ENCODE data around the gene P2RX7.
"Not testable (repeated sequence)": the region's sequence is repeated elsewhere in the genome, so short reads cannot be mapped to it uniquely, and the experiment has no call there.

P2RX7 gene

GRCh38 chr12:121218588-121219352 is 86.1 kb downstream of the P2RX7 start:
- no peaks in the 10 kb centered on the region for H3K4me1 ChIP-seq (ENCODE audit: control insufficient read depth, insufficient read depth, low read length)
- no peak for DNase-seq (ENCODE audit: low read depth, low spot score)
- no CpG with 5 or more reads among the region's 18 CpGs for WGBS (ENCODE audit: insufficient coverage, insufficient read length)
- no peak overlapping the region for H3K4me3 ChIP-seq (ENCODE audit: low read length)
- H3K27me3 ChIP-seq (ENCODE audit: control insufficient read depth, insufficient read depth, low read length) = no peaks in the 10 kb centered on the region
- no peak overlapping the region for H3K27ac ChIP-seq (ENCODE audit: low read length)
- no peaks in the 10 kb centered on the region for H3K36me3 ChIP-seq (ENCODE audit: control insufficient read depth, insufficient read depth, low read length)
- H3K9me3 ChIP-seq (ENCODE audit: control insufficient read depth, insufficient read depth, low read length) = no peaks in the 10 kb centered on the region

DNA sequence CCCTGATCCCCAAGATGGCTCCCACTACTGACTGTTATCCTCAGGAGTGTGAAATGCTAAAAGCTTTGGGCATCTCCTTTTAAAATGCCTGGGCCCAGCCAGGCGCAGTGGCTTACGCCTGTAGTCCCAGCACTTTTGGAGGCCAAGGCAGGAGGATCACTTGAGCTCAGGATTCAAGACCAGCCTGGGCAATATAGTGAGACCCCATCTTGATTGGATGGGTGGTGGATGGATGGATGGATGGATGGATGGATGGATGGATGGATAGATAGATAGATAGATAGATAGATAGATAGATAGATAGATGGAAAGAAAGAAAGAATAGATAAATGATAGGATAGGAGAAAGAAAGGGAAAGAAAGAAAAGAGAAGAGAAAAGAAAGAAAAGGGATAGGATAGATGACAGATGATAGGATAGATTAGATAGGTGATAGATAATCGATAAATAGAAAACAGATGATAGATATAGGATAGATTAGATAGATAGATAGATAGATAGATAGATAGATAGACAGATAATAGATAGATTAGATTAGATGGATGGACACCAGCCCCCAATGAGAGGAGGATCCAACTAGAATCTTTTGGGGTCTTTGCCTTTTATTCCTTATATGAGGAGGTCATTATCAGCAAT is 86.8 kb downstream of the P2RX7 start:
- no peak for DNase-seq (ENCODE audit: low read depth, low spot score)
- Histone ChIP-seq H3K4me3 (ENCODE audit: low read length) (no peak overlapping the region), H3K27me3 (ENCODE audit: control insufficient read depth, insufficient read depth, low read length) (no peaks in the 10 kb centered on the region), H3K4me1 (ENCODE audit: control insufficient read depth, insufficient read depth, low read length) (no peaks in the 10 kb centered on the region), H3K9me3 (ENCODE audit: control insufficient read depth, insufficient read depth, low read length) (no peaks in the 10 kb centered on the region), H3K36me3 (ENCODE audit: control insufficient read depth, insufficient read depth, low read length) (no peaks in the 10 kb centered on the region), H3K27ac (ENCODE audit: low read length) (no peak overlapping the region)
- WGBS (ENCODE audit: insufficient coverage, insufficient read length) = 100% methylated on average over 1 of the region's 3 CpGs

- Histone ChIP-seq H3K4me3 (ENCODE audit: low read length) (no peak overlapping the region), H3K27me3 (ENCODE audit: control insufficient read depth, insufficient read depth, low read length) (no peaks in the 10 kb centered on the region), H3K4me1 (ENCODE audit: control insufficient read depth, insufficient read depth, low read length) (no peaks in the 10 kb centered on the region), H3K9me3 (ENCODE audit: control insufficient read depth, insufficient read depth, low read length) (no peaks in the 10 kb centered on the region), H3K36me3 (ENCODE audit: control insufficient read depth, insufficient read depth, low read length) (no peaks in the 10 kb centered on the region), H3K27ac (ENCODE audit: low read length) (no peak overlapping the region)
- no peak for DNase-seq (ENCODE audit: low read depth, low spot score)
- WGBS (ENCODE audit: insufficient coverage, insufficient read length) = no CpG with 5 or more reads among the region's 10 CpGs
Observed at GRCh38 chr12:121222847-121223246, 90.2 kb downstream of the P2RX7 start.

GRCh38 chr12:121223292-121224285 is 90.9 kb downstream of the P2RX7 start:
- H3K27ac ChIP-seq (ENCODE audit: low read length) = no peak overlapping the region
- H3K4me3 ChIP-seq (ENCODE audit: low read length) = no peak overlapping the region

GRCh38 chr12:121224591-121224990 is 91.9 kb downstream of the P2RX7 start:
- no peak for DNase-seq (ENCODE audit: low read depth, low spot score)
- peaks cover 4% of the 10 kb centered on the region; the same call in 1 of the 2 replicates for H3K36me3 ChIP-seq (ENCODE audit: control insufficient read depth, insufficient read depth, low read length)
- no peaks in the 10 kb centered on the region for H3K27me3 ChIP-seq (ENCODE audit: control insufficient read depth, insufficient read depth, low read length)
- no CpG with 5 or more reads among the region's 8 CpGs for WGBS (ENCODE audit: insufficient coverage, insufficient read length)
- H3K4me3 ChIP-seq (ENCODE audit: low read length) = no peak overlapping the region
- no peaks in the 10 kb centered on the region for H3K4me1 ChIP-seq (ENCODE audit: control insufficient read depth, insufficient read depth, low read length)
- H3K27ac ChIP-seq (ENCODE audit: low read length) = no peak overlapping the region
- H3K9me3 ChIP-seq (ENCODE audit: control insufficient read depth, insufficient read depth, low read length) = no peaks in the 10 kb centered on the region

More at GRCh38 chr12:121223292-121224285, 90.9 kb downstream of the P2RX7 start:
- no peaks in the 10 kb centered on the region; the same call in 1 of the 2 replicates for H3K36me3 ChIP-seq (ENCODE audit: control insufficient read depth, insufficient read depth, low read length)
- H3K9me3 ChIP-seq (ENCODE audit: control insufficient read depth, insufficient read depth, low read length) = no peaks in the 10 kb centered on the region
- no peak for DNase-seq (ENCODE audit: low read depth, low spot score)
- no CpG with 5 or more reads among the region's 19 CpGs for WGBS (ENCODE audit: insufficient coverage, insufficient read length)
- no peaks in the 10 kb centered on the region for H3K4me1 ChIP-seq (ENCODE audit: control insufficient read depth, insufficient read depth, low read length)
- no peaks in the 10 kb centered on the region for H3K27me3 ChIP-seq (ENCODE audit: control insufficient read depth, insufficient read depth, low read length)

DNA sequence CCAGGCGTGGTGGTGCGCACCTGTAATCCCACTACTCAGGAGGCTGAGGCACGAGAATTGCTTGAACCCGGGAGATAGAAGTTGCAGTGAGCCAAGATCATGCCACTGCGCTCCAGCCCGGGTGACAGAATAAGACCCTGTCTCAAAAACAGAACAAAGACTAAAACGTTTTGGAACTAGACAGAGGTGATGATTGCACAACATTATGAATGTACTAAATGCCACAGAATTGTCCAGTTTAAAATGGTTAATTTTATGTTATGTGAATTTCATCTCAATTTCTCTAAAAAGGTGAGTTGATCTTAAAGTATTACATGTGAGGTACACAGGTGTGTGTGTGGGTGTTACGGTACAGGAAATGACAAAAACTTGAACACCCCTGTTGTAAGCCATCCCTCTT is 93.7 kb downstream of the P2RX7 start:
- Histone ChIP-seq H3K4me3 (ENCODE audit: low read length) (no peak overlapping the region), H3K9me3 (ENCODE audit: control insufficient read depth, insufficient read depth, low read length) (no peaks in the 10 kb centered on the region), H3K27ac (ENCODE audit: low read length) (no peak overlapping the region), H3K27me3 (ENCODE audit: control insufficient read depth, insufficient read depth, low read length) (no peaks in the 10 kb centered on the region), H3K36me3 (ENCODE audit: control insufficient read depth, insufficient read depth, low read length) (peaks cover 4% of the 10 kb centered on the region; the same call in 1 of the 2 replicates), H3K4me1 (ENCODE audit: control insufficient read depth, insufficient read depth, low read length) (no peaks in the 10 kb centered on the region)
- WGBS (ENCODE audit: insufficient coverage, insufficient read length) = no CpG with 5 or more reads among the region's 8 CpGs
- no peak for DNase-seq (ENCODE audit: low read depth, low spot score)

DNA sequence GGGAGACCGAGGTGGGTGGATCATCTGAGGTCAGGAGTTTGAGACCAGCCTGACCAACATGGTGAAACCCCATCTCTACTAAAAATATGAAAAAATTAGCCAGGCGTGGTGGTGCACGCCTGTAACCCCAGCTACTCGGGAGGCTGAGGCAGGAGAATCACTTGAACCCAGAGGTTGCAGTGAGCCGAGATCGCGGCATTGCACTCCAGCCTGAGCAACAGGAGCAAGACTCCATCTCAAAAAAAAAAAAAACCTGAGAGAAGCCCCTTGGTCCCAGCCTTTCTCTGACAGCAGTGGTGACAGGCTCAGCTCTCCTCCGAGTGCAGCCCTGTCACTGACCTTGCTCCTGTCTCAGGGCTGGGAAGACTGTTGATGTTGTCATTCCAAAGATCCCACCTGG is 94.2 kb downstream of the P2RX7 start:
- WGBS (ENCODE audit: insufficient coverage, insufficient read length) = no CpG with 5 or more reads among the region's 8 CpGs
- not testable (repeated sequence) for H3K27ac ChIP-seq (ENCODE audit: low read length); H3K4me3 ChIP-seq (ENCODE audit: low read length); H3K4me1 ChIP-seq (ENCODE audit: control insufficient read depth, insufficient read depth, low read length); H3K9me3 ChIP-seq (ENCODE audit: control insufficient read depth, insufficient read depth, low read length); H3K36me3 ChIP-seq (ENCODE audit: control insufficient read depth, insufficient read depth, low read length); H3K27me3 ChIP-seq (ENCODE audit: control insufficient read depth, insufficient read depth, low read length); DNase-seq (ENCODE audit: low read depth, low spot score)

DNA sequence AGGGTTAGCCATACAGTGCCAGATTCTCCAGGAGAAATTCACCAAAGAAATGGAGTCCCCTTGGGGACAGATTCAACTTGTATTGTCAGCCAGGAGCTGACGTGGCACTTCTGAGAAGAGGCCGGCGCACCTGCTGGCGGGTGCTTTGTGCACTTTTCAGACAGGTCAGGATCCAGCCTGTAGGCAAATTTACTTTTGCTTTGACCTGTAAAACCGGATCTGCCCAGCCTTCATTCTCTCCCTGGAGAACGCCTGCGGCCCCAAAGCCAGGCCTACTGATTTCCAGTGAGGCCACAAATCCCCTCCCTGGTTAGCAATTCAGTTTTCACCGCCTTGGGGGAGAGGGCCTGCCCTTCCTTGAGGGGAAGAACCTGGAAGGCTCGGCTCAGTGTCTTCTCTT is 94.6 kb downstream of the P2RX7 start:
- H3K27ac ChIP-seq (ENCODE audit: low read length) = no peak overlapping the region
- WGBS (ENCODE audit: insufficient coverage, insufficient read length) = no CpG with 5 or more reads among the region's 9 CpGs
- H3K4me3 ChIP-seq (ENCODE audit: low read length) = no peak overlapping the region
- H3K27me3 ChIP-seq (ENCODE audit: control insufficient read depth, insufficient read depth, low read length) = no peaks in the 10 kb centered on the region
- H3K36me3 ChIP-seq (ENCODE audit: control insufficient read depth, insufficient read depth, low read length) = peaks cover 4% of the 10 kb centered on the region; the same call in 1 of the 2 replicates
- H3K9me3 ChIP-seq (ENCODE audit: control insufficient read depth, insufficient read depth, low read length) = no peaks in the 10 kb centered on the region
- DNase-seq (ENCODE audit: low read depth, low spot score) = no peak
- no peaks in the 10 kb centered on the region for H3K4me1 ChIP-seq (ENCODE audit: control insufficient read depth, insufficient read depth, low read length)

- Histone ChIP-seq H3K27ac (ENCODE audit: low read length) (no peak overlapping the region), H3K36me3 (ENCODE audit: control insufficient read depth, insufficient read depth, low read length) (peaks cover 4% of the 10 kb centered on the region; the same call in 1 of the 2 replicates)
Observed at GRCh38 chr12:121228919-121229665, 96.4 kb downstream of the P2RX7 start.

More at GRCh38 chr12:121228919-121229665, 96.4 kb downstream of the P2RX7 start:
- Histone ChIP-seq H3K4me3 (ENCODE audit: low read length) (no peak overlapping the region; the same call in 1 of the 2 replicates), H3K4me1 (ENCODE audit: control insufficient read depth, insufficient read depth, low read length) (no peaks in the 10 kb centered on the region), H3K9me3 (ENCODE audit: control insufficient read depth, insufficient read depth, low read length) (no peaks in the 10 kb centered on the region), H3K27me3 (ENCODE audit: control insufficient read depth, insufficient read depth, low read length) (no peaks in the 10 kb centered on the region)
- DNase-seq (ENCODE audit: low read depth, low spot score) = no peak
- WGBS (ENCODE audit: insufficient coverage, insufficient read length) = no CpG with 5 or more reads among the region's 24 CpGs
